Fibroblast of lung (primary cell): ENCODE measurements around the gene HIPK3. TPM values are rescaled to one million over a fixed set of nuclear protein-coding genes. Genes with fewer than 3 reads are reported as not detected.
"Not testable (repeated sequence)": the region's sequence is repeated elsewhere in the genome, so short reads cannot be mapped to it uniquely, and the experiment has no call there.

ENCODE experiments used
- DNase-seq, 2 donors: peaks; one replicate each; pipeline versions ENCODE4 v3.0.0 to v3.0.0-alpha.2; 2010; ENCODE audit warnings: low read depth in 2 of 2
- H2AFZ ChIP-seq: 2 replicates; pipeline ENCODE4 v1.5.1; 2012; ENCODE audit warnings: low read length, control low read depth, inconsistent platforms
- H3K27ac ChIP-seq: 2 replicates; pipeline ENCODE4 v1.5.1; 2011; ENCODE audit warnings: low read length, control low read depth; ENCODE audit not compliant: insufficient read depth
- H3K27me3 ChIP-seq: 2 replicates; pipeline ENCODE4 v1.5.1; 2011; ENCODE audit warnings: mild to moderate bottlenecking, low read length; ENCODE audit not compliant: control insufficient read depth, insufficient read depth
- H3K36me3 ChIP-seq: 2 replicates; pipeline ENCODE4 v1.5.1; 2011; ENCODE audit warnings: low read length; ENCODE audit not compliant: control insufficient read depth, insufficient read depth
- H3K4me1 ChIP-seq: 2 replicates; pipeline ENCODE4 v1.5.1; 2011; ENCODE audit warnings: low read length; ENCODE audit not compliant: control insufficient read depth, insufficient read depth; ENCODE audit errors: extremely low read depth
- H3K4me2 ChIP-seq: 2 replicates; pipeline ENCODE4 v1.5.1; 2011; ENCODE audit warnings: low read length, control low read depth; ENCODE audit not compliant: insufficient read depth; ENCODE audit errors: extremely low read depth
- H3K4me3 ChIP-seq, 4 experiments: fragments of 200-600 bp in 1 of 4; sonication (generic) in 1 of 4; replicated peaks in 1 of 4; 2 replicates each; pipeline ENCODE4 v1.5.1; 2011 to 2016; ENCODE audit warnings: low read length in 4 of 4, low read depth in 3 of 4, mild to moderate bottlenecking in 3 of 4, control low read depth in 2 of 4, inconsistent platforms in 1 of 4, mixed read lengths in 1 of 4; ENCODE audit not compliant: insufficient read depth in 1 of 4; ENCODE audit errors: control extremely low read depth in 1 of 4
- H3K79me2 ChIP-seq: 2 replicates; pipeline ENCODE4 v1.5.1; 2012; ENCODE audit warnings: mild to moderate bottlenecking, low read length, inconsistent platforms; ENCODE audit not compliant: control insufficient read depth, insufficient read depth
- H3K9ac ChIP-seq: 2 replicates; pipeline ENCODE4 v1.5.1; 2011; ENCODE audit warnings: mild to moderate bottlenecking, low read length, control low read depth; ENCODE audit not compliant: insufficient read depth
- H3K9me3 ChIP-seq: 2 replicates; pipeline ENCODE4 v1.5.1; 2012; ENCODE audit warnings: low read depth, low read length; ENCODE audit not compliant: control insufficient read depth, insufficient read depth
- H4K20me1 ChIP-seq: 2 replicates; pipeline ENCODE4 v1.5.1; 2011; ENCODE audit warnings: low read length; ENCODE audit not compliant: control insufficient read depth, insufficient read depth; ENCODE audit errors: extremely low read depth
- CTCF ChIP-seq, 2 donors: IDR thresholded peaks in 1 of 2; conservative IDR thresholded peaks in 1 of 2; 1 replicate in 1 of 2; 2 replicates in 1 of 2; pipeline ENCODE4 v1.5.1; 2011 to 2012; ENCODE audit warnings: low read length in 2 of 2, control low read depth in 1 of 2, inconsistent platforms in 1 of 2, low read depth in 1 of 2, mild to moderate bottlenecking in 1 of 2
- EZH2 ChIP-seq: IDR thresholded peaks from 2 replicates; pipeline ENCODE4 v1.5.1; 2012; ENCODE audit warnings: low read length, control low read depth, mild to moderate bottlenecking; ENCODE audit errors: missing control alignments
- polyA plus RNA-seq, 2 donors: library from polyadenylated mRNA; depleted of rRNA in 1 of 2; stranded (reverse) in 1 of 2; unstranded in 1 of 2; fragments of >200 nt; gene quantifications; 2 replicates each; pipeline ENCODE4 v1.2.1, GENCODE V29; 2011 to 2012; ENCODE audit warnings: missing spikeins in 1 of 2
- total RNA-seq: library from RNA; depleted of rRNA; stranded (reverse); fragments of >200 nt; gene quantifications from 2 replicates; pipeline ENCODE4 v1.2.1, GENCODE V29; 2014

Gene HIPK3
- total and polyA plus RNA-seq, 2 donors (not counting 1 experiment from before 2014, with no cell fraction given) = 24.5 to 89.8 TPM

DNA sequence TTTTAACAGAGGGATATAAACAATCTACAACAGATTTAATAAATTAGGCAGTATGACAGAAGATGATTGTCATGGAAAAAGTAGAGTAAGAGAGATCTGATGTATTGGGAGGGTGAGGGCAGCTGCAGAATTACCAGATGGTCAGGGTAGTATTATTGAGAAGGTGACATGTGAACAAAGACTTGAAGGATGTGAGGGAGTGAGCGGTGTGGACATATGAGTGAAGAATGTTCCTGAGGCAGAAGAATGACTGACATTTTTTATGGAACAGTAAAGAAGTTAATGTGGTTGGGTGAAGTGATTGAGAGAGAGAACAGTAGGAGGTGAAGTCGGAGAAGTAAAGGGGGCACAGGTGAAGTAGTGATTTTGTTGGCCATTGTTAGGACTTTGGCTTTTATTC, 42.4 kb upstream of the HIPK3 start:
- Histone ChIP-seq H3K79me2 (no peaks in the 10 kb centered on the region), H3K4me1 (no peaks in the 10 kb centered on the region), H3K27me3 (no peaks in the 10 kb centered on the region), H4K20me1 (no peaks in the 10 kb centered on the region), H3K4me2 (no peak overlapping the region), H3K4me3 (no peak overlapping the region), H3K36me3 (no peaks in the 10 kb centered on the region), H3K27ac (no peak overlapping the region), H2AFZ (no peak overlapping the region), H3K9ac (no peak overlapping the region), H3K9me3 (no peaks in the 10 kb centered on the region)
- TF ChIP-seq CTCF (conservative IDR thresholded peaks at IDR 0.05 in 1 of 2, IDR thresholded peaks at IDR 0.05 in 1 of 2; ENCODE audit: low read depth in 1 of 2, low read length in 2 of 2) (no peak), EZH2 (no peak)
- no peak for DNase-seq

DNA sequence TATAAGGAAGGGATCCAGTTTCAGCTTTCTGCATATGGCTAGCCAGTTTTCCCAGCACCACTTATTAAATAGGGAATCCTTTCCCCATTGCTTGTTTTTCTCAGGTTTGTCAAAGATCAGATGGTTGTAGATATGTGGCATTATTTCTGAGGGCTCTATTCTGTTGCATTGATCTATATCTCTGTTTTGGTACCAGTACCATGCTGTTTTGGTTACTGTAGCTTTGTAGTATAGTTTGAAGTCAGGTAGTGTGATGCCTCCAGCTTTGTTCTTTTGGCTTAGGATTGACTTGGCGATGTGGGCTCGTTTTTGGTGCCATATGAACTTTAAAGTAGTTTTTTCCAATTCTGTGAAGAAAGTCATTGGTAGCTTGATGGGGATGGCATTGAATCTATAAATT, 40.5 kb upstream of the HIPK3 start:
- H3K4me2 ChIP-seq, H3K4me1 ChIP-seq, H2AFZ ChIP-seq, H3K27ac ChIP-seq, H3K36me3 ChIP-seq, H3K4me3 ChIP-seq, H3K79me2 ChIP-seq, H3K27me3 ChIP-seq, H3K9ac ChIP-seq, H3K9me3 ChIP-seq, H4K20me1 ChIP-seq, DNase-seq: not testable (repeated sequence)

GRCh38 chr11:33222052-33222750, 35.0 kb upstream of the HIPK3 start:
- H3K27ac ChIP-seq = no peak overlapping the region
- no peaks in the 10 kb centered on the region for H3K4me1 ChIP-seq
- H3K4me3 ChIP-seq = no peak overlapping the region
- no peaks in the 10 kb centered on the region for H3K36me3 ChIP-seq
- no peak overlapping the region for H3K9ac ChIP-seq
- H3K27me3 ChIP-seq = no peaks in the 10 kb centered on the region
- no peaks in the 10 kb centered on the region for H3K9me3 ChIP-seq
- no peak for DNase-seq
- no peak overlapping the region for H3K4me2 ChIP-seq
- H4K20me1 ChIP-seq = no peaks in the 10 kb centered on the region
- no peak overlapping the region for H2AFZ ChIP-seq
- no peak for TF ChIP-seq EZH2
- TF ChIP-seq CTCF (conservative IDR thresholded peaks at IDR 0.05 in 1 of 2, IDR thresholded peaks at IDR 0.05 in 1 of 2; ENCODE audit: low read depth in 1 of 2, low read length in 2 of 2) = no peak
- no peaks in the 10 kb centered on the region for H3K79me2 ChIP-seq
